Neural crest cell (in vitro differentiated cells): ENCODE measurements around the gene MYO5C. TPM values are rescaled to one million over a fixed set of nuclear protein-coding genes. Genes with fewer than 3 reads are reported as not detected.

Experiments used
- DNase-seq: peaks from one replicate; pipeline ENCODE4 v3.0.0; 2021; ENCODE audit warnings: low read depth, mixed read lengths, low spot score
- H3K27ac Mint-ChIP-seq: one replicate; pipeline ENCODE4 v1.8.0; 2021; ENCODE audit warnings: mild to moderate bottlenecking, mixed read lengths; ENCODE audit not compliant: unreplicated experiment
- H3K27me3 Mint-ChIP-seq: 2 replicates; pipeline ENCODE4 v1.8.0; 2021; ENCODE audit warnings: low read depth, mild to moderate bottlenecking, mixed read lengths
- H3K36me3 Mint-ChIP-seq: 2 replicates; pipeline ENCODE4 v1.8.0; 2021; ENCODE audit warnings: low read depth, mild to moderate bottlenecking, mixed read lengths
- H3K4me1 Mint-ChIP-seq: 2 replicates; pipeline ENCODE4 v1.8.0; 2021; ENCODE audit warnings: mixed read lengths
- H3K4me3 Mint-ChIP-seq: one replicate; pipeline ENCODE4 v1.8.0; 2021; ENCODE audit warnings: mild to moderate bottlenecking, mixed read lengths
- H3K9me3 Mint-ChIP-seq: 2 replicates; pipeline ENCODE4 v1.8.0; 2021; ENCODE audit warnings: mixed read lengths
- CTCF ChIP-seq: fragments of 200-600 bp; sonication (generic); conservative IDR thresholded peaks from 2 replicates; pipeline ENCODE4 v1.5.0; 2021; ENCODE audit warnings: antibody characterized with exemption, mild to moderate bottlenecking
- long read RNA-seq: library from polyadenylated mRNA; unstranded; transcript quantifications from one replicate; pipeline ENCODE4 v2.0.0, GENCODE V29; 2020
- total RNA-seq: library from RNA; stranded (reverse); gene quantifications from 2 replicates; pipeline ENCODE4 v1.2.1, GENCODE V29; 2021

MYO5C gene, protein sequence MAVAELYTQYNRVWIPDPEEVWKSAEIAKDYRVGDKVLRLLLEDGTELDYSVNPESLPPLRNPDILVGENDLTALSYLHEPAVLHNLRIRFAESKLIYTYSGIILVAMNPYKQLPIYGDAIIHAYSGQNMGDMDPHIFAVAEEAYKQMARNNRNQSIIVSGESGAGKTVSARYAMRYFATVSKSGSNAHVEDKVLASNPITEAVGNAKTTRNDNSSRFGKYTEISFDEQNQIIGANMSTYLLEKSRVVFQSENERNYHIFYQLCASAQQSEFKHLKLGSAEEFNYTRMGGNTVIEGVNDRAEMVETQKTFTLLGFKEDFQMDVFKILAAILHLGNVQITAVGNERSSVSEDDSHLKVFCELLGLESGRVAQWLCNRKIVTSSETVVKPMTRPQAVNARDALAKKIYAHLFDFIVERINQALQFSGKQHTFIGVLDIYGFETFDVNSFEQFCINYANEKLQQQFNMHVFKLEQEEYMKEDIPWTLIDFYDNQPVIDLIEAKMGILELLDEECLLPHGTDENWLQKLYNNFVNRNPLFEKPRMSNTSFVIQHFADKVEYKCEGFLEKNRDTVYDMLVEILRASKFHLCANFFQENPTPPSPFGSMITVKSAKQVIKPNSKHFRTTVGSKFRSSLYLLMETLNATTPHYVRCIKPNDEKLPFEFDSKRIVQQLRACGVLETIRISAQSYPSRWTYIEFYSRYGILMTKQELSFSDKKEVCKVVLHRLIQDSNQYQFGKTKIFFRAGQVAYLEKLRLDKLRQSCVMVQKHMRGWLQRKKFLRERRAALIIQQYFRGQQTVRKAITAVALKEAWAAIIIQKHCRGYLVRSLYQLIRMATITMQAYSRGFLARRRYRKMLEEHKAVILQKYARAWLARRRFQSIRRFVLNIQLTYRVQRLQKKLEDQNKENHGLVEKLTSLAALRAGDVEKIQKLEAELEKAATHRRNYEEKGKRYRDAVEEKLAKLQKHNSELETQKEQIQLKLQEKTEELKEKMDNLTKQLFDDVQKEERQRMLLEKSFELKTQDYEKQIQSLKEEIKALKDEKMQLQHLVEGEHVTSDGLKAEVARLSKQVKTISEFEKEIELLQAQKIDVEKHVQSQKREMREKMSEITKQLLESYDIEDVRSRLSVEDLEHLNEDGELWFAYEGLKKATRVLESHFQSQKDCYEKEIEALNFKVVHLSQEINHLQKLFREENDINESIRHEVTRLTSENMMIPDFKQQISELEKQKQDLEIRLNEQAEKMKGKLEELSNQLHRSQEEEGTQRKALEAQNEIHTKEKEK (N-terminal part only)
- 7.7 and 7.8 TPM in 2 replicates for total RNA-seq
- long read RNA-seq, partial matches to known transcripts = 6 of 9 reads
- long read RNA-seq, other reads (novel, unspliced or antisense) = 2 of 9 reads

DNA sequence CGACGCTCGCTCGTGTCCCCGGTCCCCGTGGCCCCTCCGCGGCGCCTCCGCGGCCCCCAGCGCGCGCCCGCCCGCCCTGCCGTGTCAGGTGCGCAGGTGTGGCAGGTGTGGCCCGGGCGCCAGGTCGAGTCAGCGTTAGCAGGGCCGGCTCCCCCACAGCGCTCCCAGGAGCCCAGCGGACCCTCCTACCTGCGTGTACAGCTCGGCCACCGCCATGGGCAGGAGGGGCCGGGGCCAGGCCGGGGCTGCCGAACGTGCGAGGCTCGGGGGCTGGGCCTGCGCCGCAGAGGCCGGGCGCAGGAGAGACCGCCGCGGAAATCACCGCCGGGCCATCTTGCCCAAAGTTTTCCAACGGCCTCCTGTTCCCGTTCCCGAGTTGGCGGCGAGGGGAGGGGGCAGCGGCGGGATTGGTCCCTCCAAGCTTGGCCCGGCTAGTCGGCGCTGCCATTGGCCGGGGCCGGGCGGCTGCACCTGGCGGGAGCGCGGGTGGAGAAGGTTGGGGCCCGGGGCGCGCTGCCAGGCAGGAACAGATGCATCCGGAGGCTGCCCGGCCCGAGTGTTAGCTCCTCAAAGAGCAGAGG is at the start of gene MYO5C:
Gene MYO5C (minus strand): TSS at position 384 of the 581 bp plus-strand sequence. CDS start 168 bp downstream, at position 216.
- Mint-ChIP-seq H3K4me3 (peak within 1 kb of the TSS; percentile 74), H3K4me1 (peaks cover 6% of the 10 kb centered on the region), H3K27me3 (peaks cover 19% of the 10 kb centered on the region), H3K9me3 (no peaks in the 10 kb centered on the region), H3K36me3 (no peaks in the 10 kb centered on the region), H3K27ac (no peak within 1 kb of the TSS)
- peak; percentile 51 for DNase-seq
- TF ChIP-seq CTCF = no peak

- Mint-ChIP-seq H3K36me3 (peaks cover 8% of the 10 kb centered on the region), H3K9me3 (no peaks in the 10 kb centered on the region), H3K4me3 (no peak overlapping the region), H3K27ac (no peak overlapping the region), H3K4me1 (no peaks in the 10 kb centered on the region), H3K27me3 (no peaks in the 10 kb centered on the region)
- DNase-seq = no peak
- TF ChIP-seq CTCF = no peak
Measured at GRCh38 chr15:52344592-52344991, 49.0 kb upstream of the MYO5C start.

DNA sequence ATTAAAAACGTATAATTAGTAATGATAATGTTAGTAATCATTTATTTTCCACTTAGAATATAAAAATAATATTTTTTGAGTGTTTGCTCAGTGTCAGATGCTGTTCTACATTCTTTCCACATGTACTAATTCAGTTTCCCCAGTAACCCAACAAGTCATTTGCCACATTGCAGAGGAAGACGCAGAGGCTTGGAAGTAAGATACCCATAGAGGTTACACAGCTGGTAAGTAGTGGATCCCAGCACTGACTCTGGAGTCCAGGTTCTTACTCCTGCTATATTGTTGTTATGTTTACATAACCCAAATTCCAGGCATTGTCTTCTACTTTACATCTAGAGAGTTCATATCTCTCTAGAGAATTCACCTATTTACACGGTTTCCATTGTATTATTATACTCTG is 48.2 kb upstream of the MYO5C start:
- TF ChIP-seq CTCF = no peak
- no peaks in the 10 kb centered on the region for H3K27me3 Mint-ChIP-seq
- DNase-seq = no peak

DNA sequence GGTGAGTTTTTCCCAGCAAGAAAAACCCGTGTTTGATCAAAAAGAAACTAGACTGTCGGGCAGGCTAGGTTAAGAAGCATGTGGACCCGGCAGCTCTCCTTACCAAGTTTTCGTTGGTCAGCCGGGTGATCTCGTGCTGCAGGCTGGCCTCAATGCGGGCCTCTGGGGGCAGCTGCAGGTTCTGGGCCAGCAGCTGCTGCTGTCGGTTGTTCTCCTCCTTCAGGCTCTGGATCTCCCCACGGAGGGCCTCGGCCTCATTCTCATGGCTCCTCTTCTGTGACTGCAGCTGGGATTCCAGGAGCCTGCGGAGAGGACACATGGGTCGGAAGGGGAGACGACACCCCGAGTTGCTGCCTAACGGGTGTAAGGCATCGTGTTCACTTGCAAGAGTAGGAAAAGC is 44.5 kb upstream of the MYO5C start:
- no peak overlapping the region for H3K4me3 Mint-ChIP-seq
- H3K4me1 Mint-ChIP-seq = peaks cover 13% of the 10 kb centered on the region
- no peak for DNase-seq
- no peaks in the 10 kb centered on the region for H3K9me3 Mint-ChIP-seq
- no peaks in the 10 kb centered on the region for H3K36me3 Mint-ChIP-seq
- no peak for TF ChIP-seq CTCF
- H3K27me3 Mint-ChIP-seq = no peaks in the 10 kb centered on the region
- H3K27ac Mint-ChIP-seq = no peak overlapping the region

More for the DNA sequence above, 48.2 kb upstream of the MYO5C start:
- Mint-ChIP-seq H3K4me3 (no peak overlapping the region), H3K9me3 (no peaks in the 10 kb centered on the region), H3K27ac (no peak overlapping the region), H3K4me1 (no peaks in the 10 kb centered on the region), H3K36me3 (peaks cover 4% of the 10 kb centered on the region)

DNA sequence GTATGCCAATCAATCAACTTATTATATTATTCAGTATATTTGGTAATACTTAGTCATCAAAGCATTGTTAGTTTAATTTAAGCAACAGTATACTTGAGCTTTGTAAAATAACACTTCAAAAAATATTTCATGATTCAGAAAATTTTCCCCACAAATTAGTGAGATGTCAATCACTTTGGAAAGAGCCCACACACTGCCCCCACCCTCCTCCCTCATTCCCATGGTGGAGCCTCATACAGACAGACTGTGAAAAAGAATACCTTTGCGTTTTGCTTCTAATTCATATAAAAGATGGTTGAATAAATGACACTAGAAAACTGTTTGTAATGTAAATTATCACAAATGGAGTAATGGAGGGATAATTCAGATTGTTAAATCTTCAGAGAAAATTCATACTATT is 43.3 kb upstream of the MYO5C start:
- peaks cover 13% of the 10 kb centered on the region for H3K4me1 Mint-ChIP-seq
- no peak overlapping the region for H3K4me3 Mint-ChIP-seq
- no peaks in the 10 kb centered on the region for H3K9me3 Mint-ChIP-seq
- DNase-seq = no peak
- peaks cover 3% of the 10 kb centered on the region for H3K36me3 Mint-ChIP-seq
- H3K27ac Mint-ChIP-seq = no peak overlapping the region
- H3K27me3 Mint-ChIP-seq = no peaks in the 10 kb centered on the region
- no peak for TF ChIP-seq CTCF
